Renal pelvis (tissue), 4 donors: Measurements from ENCODE around the gene MBD1. TPM values are rescaled to one million over a fixed set of nuclear protein-coding genes. Genes with fewer than 3 reads are reported as not detected.
"Not testable (repeated sequence)": the region's sequence is repeated elsewhere in the genome, so short reads cannot be mapped to it uniquely, and the experiment has no call there.

Experiments used
- DNase-seq: peaks from one replicate; pipeline ENCODE4 v3.0.0-alpha.2; 2013
- polyA plus RNA-seq, 3 donors: library from polyadenylated mRNA; unstranded; fragments of 120-200 nt; gene quantifications; one replicate each; pipeline ENCODE4 v1.2.1, GENCODE V29; 2013; ENCODE audit not compliant: insufficient read length in 3 of 3

MBD1 gene
- polyA plus RNA-seq, 3 donors: 74.6 to 89.7 (median 78.8) TPM

- no peak for DNase-seq
Observed at GRCh38 chr18:50298443-50299284, 17.3 kb upstream of the MBD1 start.

- DNase-seq: peak; percentile 79
Observed at GRCh38 chr18:50297621-50298442, 16.5 kb upstream of the MBD1 start.

DNA sequence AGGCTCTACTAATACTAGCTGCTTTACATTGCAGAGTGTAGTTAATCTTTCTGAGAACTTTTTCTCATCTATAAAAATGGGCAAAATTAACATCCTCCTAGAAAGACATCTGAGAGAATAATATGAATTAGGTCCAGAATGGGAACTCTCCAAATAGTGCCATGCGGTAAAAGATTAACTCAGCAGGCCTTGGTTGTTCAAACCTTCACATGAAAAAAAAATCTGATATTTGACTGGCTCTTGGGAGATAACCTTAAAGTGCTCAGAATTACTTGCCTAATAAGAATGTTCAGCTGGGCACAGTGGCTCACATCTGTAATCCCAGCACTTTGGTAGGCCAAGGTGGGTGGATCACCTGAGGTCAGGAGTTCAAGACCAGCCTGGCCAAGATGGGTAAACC is 11.7 kb upstream of the MBD1 start:
- no peak for DNase-seq

- no peak for DNase-seq
Observed at GRCh38 chr18:50289108-50289443, 7.8 kb upstream of the MBD1 start.

DNA sequence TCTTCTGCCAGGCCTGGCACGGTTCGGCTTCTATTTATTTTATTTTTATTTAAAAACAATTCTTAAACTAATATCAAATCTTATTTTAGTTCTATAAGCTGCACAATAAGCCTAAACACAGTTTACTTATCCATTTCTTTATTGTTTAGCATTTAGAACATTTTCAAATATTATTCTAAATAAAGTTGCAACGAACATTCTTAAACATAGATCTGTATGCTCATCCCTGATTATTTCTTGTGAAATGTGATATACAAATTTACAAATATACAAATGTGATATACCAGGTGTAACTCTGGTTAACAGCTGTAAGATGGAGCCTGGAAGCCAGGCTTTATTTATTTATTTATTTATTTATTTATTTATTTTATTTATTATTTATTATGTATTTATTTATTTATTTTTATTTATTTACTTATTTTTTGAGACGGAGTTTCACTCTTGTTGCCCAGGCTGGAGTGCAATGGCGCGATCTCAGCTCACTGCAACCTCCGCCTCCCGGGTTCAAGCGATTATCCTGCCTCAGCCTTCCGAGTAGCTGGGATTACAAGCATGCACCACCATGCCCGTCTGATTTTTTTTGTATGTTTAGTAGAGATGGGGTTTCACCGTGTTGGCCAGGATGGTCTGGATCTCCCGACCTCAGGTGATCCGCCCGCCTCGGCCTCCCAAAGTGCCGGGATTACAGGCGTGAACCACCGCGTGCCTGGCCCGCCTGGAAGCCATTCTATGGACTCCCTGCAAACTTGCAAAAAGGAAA is 7.2 kb upstream of the MBD1 start:
- DNase-seq: not testable (repeated sequence)

- DNase-seq: peak; percentile 99
Observed at GRCh38 chr18:50287441-50288347, 6.4 kb upstream of the MBD1 start, which contains the start of gene CXXC1. Gene CXXC1 (minus strand): TSS chr18:50287692. CDS start chr18:50287589, 103 bp downstream.

DNA sequence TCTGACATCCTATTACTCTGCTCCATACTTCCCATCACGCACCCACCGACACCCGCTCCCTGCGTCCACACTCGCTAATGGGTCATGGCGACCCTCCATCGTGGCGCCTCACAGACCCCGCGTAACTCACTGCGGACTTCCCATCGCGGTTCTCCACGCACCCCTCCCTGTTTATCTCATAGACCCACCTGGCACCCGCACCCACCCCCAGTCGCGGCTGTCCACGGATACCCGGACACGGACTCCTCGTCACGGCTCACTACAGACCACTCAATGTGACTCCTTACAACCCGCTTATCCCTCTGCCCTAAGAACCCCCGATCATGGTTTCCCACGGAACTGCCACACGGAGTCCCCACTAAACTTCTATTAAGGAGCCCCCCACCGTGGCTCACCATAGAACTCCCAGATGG is 5.7 kb upstream of the MBD1 start:
- DNase-seq: peak; percentile 23

- no peak for DNase-seq
Observed at GRCh38 chr18:50286391-50287027, 5.2 kb upstream of the MBD1 start.

DNA sequence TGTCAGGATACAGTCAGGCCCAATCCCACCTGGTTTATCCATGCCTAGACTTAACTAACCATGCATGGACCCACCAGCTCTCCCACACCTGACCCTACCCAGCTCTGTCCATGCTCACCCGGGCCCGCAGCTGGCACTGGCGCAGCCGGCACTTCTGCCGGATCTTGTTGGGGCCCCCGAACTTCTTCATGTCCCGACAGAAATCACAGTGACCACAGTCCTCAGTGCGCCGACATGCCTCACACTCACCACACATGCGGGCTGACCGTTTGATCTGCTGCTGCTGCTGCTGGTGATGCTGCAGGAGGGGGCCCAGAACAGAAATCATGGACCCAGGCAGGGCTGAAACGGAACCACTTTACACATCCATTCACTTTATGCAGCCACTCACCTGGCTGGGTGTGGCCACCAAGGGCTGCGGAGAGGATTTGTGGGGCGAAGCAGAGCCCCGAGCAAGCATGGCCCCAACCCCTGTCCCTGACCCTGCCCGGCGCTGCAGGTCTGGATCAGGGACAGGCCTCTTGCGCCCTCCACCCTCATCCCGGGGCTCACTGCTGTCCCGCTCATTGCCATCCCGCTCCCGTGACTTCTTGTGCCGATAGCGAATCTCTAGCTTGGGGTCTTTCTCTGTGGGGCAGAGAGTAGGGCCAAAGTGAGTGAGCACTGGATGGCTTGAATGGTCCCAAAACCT is 4.5 kb upstream of the MBD1 start:
- no peak for DNase-seq

- DNase-seq: no peak
Observed at GRCh38 chr18:50285071-50285470, 3.7 kb upstream of the MBD1 start.

- no peak for DNase-seq
Observed at GRCh38 chr18:50284255-50284885, 3.0 kb upstream of the MBD1 start.

GRCh38 chr18:50283469-50284209 is 2.3 kb upstream of the MBD1 start:
- DNase-seq: no peak

DNA sequence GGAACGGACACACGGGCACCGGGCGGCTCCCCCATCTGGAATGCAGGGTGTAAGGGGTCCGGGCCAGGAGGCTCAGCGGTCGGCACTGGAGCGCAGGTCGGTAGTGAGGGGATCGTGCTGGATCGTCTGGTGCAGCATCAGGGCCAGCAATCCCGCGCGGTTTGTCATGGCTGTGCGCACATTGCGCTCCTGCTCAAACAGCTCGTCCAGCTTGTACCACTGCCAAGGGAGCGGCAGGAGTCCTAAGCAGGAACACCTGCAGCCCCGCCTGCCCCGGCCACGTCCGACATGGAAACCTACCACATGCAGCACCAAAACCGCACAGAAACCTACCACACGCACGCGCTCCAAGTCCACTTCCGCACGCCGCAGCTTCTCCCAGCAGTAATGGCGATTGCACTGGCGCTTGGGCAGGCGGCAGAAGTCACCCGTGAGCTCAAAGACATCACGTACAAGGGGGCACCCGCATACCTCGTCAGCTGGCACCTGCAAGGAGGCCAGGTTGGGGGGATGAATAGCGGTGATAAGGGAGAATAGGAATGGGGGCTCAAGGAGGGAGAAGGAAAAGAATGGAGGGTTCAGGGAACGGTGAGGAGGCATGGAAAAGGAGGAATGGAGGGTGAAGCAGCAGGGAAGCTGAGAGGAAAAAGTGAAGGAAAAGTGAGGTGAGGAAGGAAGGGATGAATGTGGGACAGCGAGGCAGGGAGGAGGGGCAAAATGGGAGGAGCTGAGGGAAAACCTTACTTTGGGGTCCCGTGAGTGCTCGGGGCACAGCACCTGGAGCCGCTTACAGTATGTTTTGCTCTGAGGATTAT is 1.4 kb upstream of the MBD1 start:
- DNase-seq: no peak

- DNase-seq: no peak
Observed at GRCh38 chr18:50281972-50282520, 723 bp upstream of the MBD1 start.

DNA sequence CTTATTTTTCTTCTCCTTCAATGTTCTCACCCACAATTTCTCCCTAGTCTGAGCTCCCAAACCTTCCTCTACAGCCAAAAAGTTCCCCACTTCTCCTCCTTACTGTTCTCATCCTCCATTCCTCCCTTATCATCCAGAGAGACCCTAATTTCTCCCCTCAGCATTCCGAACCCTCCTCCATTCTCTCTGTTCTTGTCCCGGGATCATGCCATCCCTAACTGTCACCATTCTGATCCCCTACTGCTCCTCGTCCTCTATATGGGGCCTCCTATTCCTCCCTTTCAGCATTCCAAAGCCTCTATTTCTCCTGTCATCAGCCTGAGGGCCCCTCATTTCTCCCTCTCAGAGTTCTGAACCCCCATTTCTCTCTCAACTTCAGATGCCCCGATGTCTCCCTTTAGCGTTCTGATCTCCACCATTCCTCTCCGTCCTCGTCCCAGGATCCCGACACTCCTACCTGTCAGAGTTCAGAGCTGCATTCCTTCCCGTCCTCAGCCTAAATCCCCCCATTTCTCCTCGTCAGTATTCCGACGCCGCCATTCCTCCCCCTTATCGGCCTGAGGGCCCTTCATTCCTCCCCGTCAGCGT is 522 bp downstream of the MBD1 start:
- no peak for DNase-seq

GRCh38 chr18:50279752-50280151 is 1.6 kb downstream of the MBD1 start:
- DNase-seq: no peak

DNA sequence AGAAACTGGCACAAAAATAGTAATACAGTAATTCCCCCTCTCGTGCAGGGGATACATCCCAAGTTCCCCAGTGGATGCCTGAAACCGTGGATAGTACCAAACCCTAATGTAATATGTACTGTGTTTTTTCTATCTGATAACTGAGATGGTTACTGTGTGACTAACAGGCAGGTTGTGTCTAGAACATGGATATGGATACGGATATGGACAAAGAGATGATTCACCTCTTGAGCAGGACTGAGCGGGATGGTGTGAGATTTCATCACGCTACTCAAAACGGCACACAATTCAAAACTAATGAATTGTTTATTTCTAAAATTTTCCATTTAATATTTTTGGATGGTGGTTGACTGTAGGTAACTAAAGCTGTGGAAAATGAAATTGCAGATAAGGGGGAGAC is 3.4 kb downstream of the MBD1 start:
- no peak for DNase-seq
